CMK (cell line): ENCODE results near the gene CHST11.
"Not testable (repeated sequence)": the region's sequence is repeated elsewhere in the genome, so short reads cannot be mapped to it uniquely, and the experiment has no call there.

Experiments used
- DNase-seq: peaks from one replicate; pipeline ENCODE4 v3.0.0-alpha.2; 2010; ENCODE audit warnings: low read depth

The CHST11 gene

DNA sequence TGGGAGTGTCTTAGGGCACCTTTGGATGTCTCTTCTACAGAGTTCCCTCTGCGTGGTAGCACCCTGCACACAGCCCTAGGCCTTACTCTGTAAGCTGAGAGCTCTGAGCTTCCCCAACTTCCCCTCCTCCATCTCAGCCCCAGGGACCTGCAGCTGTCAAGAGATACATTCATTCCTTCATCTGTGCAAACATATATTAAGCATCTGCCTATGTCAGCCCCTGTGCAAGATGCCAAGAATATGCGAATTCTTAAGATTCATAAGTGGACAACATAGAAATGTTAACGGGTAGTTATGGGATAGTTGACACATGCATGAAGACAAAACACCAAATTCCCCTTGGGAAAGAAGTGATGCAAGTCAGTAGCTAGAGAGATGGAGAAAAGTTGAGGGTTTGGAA lies 310.5 kb downstream of the CHST11 start:
- DNase-seq: no peak

DNA sequence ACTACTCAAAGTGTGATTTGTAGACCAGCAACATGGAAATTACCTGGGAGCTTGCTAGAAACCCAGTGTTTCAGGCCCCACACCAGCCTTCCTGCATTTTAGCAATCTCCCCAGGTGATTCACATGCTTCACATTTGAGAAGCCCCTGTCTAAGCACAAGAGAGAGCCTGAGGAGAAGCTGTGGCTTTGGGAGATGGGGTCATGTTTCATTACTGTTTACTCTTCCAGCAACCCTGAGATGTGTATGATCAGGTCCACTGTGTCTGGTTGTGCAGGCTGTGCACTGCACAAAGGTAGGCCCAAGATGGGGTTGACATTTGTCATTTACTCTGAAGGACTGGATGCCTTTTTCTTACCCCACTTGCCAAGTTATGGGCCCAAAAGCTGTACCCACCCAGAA lies 311.3 kb downstream of the CHST11 start:
- DNase-seq: no peak

DNA sequence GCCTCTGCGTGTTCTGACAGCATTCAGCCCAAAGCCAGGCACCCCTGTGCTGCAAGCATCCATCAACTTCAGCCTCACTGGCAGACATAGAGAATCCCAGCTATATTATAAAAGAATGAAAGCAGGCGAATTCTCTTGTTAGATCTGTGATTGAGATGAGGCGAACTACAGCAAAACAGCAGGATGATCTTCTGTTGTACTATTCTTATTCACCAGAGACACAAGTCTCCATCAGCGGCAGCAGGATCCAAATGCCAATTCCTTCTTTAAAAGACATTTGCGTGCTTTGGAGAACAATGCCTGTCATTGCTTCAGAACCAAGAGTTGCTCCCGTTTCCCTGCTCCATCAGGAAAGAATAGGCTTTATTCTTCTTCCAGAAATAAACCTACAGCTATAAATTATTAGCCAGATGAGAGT lies 312.4 kb downstream of the CHST11 start:
- no peak for DNase-seq

DNA sequence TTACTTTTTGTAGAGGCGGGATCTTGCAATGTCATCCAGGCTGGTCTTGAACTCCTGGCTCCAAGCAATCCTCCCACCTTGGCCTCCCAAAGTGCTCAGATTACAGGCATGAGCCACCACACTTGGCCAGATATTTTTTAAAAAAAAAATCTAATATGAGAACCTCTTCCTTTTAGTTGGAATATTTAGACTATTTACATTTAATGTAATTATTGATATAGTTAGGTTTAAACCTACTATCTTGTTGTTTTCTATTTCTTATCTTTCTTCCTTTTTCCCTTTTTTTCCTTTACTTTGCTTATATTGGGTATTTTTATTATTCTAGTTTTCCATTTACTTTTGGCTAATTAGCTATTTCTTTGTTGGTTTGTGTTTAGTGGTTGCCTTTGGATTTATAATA lies 315.6 kb downstream of the CHST11 start:
- no peak for DNase-seq

DNA sequence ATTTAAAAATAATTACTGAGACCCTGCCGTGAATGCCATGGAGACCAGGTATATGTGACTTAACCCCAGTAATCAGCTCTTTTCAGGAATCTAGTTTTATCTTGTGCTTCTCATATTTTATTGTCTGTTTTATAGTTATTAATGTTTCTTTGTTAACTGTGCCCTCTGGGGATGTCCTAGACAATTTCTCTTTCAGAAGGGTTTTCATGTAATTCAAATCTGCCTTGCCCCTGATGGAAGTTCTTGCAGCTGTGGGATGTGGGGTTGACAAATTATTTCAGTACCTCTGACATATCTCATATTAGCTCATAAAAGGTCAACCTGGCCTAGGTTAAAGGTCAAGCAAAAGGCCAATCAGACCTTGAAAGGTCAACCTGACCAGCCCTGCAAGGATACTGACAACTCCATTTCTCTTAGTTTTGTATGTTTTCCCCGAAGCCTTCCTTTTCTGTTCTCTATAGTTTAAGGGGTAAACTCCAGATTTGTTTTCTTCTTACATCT lies 319.0 kb downstream of the CHST11 start:
- no peak for DNase-seq

DNA sequence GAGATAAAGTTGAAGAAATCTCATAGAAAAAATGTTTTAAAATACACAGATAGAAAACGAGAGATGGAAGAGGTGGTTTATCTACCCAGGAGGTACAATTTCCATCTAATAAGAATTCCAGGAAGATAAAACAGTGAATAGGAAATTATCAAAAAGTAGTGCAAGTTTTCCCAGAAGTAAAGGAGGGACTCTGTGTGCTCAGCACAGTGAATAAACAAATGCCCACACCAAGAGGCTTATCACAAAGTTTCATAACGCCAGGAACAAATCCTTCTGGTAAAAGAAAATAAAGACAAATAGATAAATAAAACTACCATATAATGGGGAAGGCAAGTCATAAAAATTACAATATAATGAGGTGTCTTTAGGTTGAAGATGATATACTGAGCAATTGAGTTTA lies 322.4 kb downstream of the CHST11 start:
- DNase-seq: no peak

DNA sequence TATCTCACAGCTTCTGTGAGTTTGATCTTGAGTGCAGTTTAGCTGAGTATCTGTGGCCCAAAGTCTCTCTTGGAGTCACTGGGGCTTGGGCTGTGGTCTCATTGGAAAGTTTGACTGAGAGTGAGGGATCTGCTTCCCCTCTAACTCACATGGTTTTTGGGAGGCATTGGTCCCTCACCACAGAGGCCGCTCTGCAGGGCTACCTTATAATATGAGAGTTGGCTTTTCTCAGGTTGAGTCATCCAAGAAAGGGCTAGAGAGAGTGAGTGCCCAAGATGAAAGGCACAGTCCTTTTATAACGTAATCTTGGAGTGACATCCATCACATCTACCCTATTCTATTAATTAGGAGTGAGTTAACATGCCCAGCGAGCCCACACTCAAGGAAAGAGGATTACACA lies 325.5 kb downstream of the CHST11 start:
- no peak for DNase-seq

DNA sequence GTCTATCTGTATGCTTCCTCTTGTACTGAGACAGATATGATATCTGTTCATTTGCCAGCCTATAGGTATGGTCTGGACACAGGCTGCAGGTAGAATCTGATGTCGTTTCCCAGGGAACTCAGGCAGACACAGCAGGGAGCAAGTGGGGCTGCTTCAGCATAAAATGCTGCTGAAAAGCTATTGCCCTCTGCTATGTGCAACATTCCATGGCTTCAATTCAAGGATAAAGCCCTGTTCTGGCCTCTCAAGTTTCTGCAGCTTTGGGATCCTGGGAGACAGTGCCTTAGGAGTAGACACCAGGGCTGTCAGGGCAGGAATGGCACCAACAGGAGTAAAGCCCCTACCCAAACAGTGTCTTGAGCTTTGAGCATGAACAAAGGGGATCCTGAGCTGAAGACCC lies 327.8 kb downstream of the CHST11 start:
- no peak for DNase-seq

DNA sequence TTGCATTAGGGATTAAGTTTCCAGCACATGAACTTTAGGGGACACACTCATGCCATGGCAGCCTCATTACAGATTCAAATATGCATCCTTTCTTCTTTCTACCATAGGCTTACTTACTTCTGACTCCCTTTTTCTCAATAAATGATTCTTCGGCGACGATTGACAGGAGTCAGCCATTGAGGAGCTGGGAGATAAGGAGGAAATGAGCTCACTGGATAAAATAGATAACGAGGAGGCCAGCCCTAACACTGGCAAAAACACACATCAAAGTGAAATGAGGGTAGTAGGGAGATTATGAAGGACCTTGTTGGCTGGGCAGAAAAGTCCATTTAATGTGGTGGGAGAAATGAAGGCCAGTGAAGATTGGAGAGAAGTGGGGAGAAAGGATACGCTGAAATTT lies 329.1 kb downstream of the CHST11 start:
- DNase-seq: no peak

DNA sequence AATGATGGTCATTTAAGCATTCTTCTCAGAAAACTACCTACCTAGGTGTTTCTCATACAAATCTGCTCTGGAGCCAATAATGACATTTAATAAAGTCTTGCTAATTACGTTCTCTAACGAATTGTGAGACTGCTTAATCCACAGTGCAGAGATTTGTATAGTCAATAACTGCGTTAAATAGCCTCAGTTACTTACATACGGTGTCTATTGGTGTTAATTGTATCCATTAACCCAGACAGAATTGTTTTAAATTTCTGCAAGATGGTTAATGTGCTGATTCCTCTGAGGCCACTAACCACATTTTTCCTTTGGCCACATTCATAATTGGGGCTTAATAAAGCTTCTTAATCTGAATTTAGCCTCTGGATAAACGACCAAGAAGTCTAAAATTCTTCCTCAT lies 329.6 kb downstream of the CHST11 start:
- DNase-seq: no peak

DNA sequence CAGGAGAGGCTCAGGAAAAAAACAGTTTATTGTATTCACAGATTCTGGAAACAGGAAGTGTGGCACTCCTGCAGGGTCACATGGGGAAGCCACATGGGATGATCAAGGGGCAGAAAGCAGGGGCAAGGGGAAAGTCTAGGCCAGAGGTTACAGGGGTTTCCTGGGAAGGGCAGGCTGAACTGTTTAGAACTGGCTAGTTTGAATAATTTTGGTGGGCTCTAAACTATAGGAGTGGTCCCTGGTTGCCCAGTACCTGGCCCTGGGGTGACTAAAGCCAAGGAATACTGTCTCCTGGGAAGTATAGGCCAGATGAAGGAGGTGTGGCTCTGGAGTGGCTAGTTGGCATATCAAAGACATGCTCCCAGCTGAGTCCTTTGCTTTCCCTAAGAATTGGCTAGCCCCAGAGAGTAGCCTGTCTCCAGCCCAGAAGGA lies 332.1 kb downstream of the CHST11 start:
- DNase-seq: no peak

DNA sequence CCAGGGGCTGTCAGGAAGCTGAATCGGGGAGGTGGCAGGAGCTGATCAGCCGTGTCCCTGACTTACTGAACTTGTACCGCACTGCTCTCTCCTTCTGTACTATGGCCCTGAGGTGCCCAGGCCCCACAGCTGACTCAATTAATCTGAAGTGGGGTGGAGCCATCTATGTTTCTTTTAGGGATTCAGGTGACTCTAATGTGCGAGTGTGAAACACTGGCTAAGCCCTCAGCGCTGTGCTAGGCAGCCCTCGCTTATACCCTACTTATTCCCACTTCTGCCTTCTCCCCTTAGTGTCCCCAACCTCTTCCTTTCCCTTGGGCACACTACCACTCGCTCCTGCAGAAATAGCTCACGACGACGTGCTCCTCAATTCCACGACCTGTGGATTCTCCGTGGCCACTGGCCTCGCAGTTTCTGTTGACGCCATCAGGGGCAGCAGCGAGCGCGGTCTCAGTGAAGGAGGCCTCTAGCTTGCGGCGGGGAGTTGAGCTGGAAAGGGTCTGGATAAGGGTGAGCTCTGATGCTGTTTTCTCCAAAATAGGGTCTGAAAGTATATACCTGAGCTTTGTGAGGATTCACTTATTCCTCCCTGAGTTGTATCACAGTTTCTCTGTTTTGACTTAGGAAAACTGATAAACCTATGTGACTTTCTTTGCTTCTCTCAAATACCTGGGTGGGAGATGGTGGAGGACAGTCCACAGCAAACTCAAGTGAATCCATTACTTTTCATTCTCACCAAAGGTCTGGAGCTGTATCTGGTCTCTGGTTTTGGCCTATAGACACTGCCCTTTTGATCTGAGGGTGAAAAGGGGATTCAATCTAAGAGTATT lies 333.8 kb downstream of the CHST11 start:
- no peak for DNase-seq

DNA sequence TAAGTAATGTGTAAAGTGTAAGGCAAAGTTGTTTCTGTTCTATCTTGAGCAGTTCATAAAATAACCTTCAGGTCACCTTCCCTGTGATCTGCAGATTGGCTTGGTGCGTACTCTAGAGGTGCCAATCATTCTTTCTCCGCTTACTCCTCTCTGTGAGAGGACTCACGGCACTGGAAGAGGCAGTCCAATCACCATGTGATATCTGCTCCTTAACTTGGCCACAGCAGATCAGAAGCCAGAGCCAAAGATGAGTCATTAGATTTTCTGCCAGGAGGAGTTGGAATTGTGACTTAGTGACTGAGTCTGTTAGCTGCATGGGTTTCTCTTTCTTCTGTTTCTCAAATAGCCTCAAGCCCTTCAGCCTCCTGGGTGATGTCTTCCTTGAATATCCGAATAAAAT lies 335.8 kb downstream of the CHST11 start:
- no peak for DNase-seq

DNA sequence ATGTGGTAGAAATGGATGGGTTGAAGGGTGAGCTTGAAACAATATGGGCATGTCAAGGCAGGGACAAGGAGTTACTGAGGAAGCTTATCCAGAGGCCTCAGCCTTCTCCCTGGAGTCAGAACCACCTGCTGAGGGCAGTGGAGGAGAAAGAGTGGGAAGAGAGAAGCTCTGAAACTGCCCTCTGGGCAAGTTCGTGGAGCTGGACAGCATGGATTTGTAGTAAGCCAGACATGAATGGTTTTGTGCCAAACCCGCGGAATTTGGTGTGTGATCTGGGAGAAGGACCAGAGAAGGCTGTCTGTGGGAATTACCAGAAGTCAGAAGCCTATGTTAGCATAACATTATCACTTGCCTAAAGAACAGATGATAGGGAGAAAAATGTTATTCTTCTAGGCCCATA lies 336.5 kb downstream of the CHST11 start:
- no peak for DNase-seq

DNA sequence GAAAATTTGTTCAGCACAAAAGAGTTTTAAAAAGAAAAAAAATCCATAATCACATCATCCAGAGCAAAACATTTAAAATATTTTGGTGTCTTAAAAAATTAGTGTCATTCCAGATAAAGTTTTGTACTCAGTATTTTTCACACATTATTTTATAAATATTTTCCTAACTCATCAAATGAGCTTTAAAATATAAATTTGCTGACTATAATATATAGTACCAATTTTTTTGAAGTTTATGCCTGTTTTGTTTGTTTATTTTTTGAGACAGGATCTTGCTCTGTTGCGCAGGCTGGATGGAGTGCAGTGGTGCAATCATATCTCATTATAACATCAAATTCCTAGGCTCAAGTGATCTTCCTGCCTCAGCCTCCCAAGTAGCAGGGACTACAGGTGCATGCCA lies 337.2 kb downstream of the CHST11 start:
- no peak for DNase-seq

DNA sequence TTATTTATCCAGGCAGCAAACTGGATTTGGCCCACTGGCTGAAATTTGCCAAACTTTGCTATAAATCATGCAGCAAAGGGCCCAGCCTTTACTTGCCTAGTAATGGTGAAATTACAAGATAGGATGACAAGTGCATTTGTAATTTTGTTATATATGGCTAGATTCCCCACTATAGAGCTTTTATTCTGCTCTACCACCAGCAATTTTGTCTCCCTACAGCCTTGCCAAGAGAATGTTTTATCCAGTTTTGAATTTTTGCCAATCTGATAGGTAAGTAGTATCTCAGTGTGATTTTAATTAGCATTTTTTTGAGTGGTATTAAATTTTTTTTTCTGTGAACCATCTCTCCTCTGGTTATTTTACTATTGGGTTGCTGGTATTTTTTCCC lies 339.7 kb downstream of the CHST11 start:
- DNase-seq: no peak

DNA sequence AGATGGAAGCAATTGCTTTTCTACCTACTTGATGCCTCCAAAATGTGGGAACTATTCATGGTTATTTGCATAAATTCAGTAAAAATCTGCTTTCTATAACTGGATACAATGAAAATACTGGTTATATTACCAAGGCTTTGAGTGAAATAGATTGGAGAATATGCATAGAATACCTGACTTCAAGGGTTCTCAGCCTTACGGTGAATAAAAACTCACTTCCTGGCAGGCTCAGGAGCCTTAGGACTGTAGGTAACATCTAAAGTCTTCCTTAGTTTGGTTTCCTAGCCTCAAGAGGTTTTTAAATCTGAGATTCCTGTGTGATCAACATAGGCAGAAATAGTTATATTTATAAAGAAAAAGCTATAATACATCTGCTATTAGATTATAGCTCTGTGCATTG lies 342.7 kb downstream of the CHST11 start:
- DNase-seq: no peak

DNA sequence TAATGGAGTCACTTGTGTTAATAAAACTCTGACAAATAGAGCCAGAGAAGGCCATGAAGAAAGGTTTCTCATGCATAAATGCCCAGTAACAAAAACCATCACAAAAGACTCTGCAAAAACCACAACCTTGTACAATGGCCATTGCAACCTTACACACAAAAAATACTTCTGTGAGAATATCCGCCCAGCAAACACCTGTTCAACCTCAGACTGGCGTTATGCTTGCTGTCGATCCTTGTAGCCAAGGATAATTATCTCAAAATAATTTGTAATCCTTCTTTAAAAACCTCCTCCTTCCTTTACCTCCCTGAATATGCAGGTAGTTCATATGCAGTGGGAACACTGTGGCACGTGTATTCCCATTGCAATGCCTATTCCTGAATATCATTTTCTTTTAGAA lies 344.3 kb downstream of the CHST11 start:
- no peak for DNase-seq

DNA sequence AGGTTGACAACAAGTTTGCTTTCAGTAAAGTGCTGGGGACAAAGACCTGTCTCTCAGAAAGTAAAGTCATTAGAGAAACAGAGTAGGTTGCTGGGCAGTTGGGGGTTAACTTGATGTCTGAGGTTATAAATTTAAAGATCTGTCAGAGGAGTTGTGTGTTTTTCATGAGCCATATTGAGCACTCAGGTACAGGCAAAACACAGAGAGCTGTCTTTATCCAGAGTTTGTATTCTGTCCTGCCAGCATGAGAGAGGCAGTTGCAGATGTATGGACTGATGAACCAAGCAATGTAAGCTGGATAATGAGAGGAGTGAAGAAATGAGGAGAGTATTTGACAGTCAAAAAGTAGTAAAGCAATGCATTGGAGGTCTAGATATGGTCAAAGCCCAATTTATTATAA lies 344.7 kb downstream of the CHST11 start:
- no peak for DNase-seq

DNA sequence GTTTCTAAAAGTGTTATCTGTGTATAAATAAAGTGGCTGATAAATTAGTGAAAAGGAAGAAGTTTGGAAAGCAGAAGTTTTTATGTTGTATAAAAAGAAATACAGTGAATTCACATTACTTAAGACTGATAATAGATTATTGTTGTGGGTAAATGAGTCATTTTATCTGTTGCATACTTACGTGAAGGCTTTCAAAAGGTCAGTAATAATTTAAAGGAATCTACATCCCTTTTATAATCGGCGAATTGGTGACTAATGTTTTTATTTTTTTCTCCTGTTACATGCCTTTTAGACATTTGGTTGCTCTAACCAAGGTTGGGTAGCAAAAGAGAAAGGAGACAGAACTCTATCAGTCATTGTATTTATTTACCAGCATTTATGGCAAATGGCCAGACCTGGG lies 345.5 kb downstream of the CHST11 start:
- DNase-seq: no peak

DNA sequence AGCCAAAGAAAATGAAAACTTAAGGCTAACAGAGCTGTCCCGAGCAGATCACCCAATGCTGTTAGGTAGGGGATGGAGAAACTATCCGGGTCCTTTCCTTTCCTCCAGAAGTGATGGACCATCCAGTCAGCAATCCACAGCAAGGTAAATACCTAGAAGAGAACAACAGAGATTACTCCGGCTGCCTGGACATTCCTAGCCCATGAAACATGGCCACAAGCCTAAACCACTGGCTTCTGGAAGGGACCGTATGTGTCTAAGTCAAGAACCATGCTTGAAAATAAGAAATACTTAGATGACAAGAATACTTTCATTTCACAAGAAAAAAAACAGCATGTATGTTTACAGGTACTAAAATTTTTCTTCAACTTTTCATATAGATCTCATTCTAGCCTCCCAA lies 348.4 kb downstream of the CHST11 start:
- no peak for DNase-seq

DNA sequence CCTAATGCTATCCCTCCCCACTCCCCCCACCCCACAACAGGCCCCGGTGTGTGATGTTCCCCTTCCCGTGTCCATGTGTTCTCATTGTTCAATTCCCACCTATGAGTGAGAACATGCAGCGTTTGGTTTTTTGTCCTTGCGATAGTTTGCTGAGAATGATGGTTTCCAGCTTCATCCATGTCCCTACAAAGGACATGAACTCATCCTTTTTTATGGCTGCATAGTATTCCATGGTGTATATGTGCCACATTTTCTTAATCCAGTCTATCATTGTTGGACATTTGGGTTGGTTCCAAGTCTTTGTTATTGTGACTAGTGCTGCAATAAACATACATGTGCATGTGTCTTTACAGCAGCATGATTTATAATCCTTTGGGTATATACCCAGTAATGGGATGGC lies 349.4 kb downstream of the CHST11 start:
- DNase-seq: not testable (repeated sequence)

DNA sequence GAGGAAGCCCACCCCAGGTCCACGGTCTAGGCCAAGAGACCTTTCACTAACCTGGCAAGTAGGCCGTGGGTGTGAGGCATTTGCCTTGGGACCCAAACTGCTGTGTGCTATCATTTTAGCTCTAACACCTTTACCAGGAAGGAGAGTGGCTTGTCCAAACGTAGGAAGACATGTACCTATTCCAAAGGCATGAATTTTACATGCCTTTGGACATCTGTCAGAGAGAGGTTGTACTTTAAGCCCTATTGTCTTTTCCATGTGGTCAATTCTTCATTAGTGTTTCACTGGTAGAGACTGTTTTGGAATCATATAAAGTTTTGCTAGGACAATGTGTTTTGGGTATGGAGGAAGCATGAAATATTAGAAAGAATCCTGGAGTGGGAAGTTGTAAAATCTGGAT lies 352.5 kb downstream of the CHST11 start:
- no peak for DNase-seq

DNA sequence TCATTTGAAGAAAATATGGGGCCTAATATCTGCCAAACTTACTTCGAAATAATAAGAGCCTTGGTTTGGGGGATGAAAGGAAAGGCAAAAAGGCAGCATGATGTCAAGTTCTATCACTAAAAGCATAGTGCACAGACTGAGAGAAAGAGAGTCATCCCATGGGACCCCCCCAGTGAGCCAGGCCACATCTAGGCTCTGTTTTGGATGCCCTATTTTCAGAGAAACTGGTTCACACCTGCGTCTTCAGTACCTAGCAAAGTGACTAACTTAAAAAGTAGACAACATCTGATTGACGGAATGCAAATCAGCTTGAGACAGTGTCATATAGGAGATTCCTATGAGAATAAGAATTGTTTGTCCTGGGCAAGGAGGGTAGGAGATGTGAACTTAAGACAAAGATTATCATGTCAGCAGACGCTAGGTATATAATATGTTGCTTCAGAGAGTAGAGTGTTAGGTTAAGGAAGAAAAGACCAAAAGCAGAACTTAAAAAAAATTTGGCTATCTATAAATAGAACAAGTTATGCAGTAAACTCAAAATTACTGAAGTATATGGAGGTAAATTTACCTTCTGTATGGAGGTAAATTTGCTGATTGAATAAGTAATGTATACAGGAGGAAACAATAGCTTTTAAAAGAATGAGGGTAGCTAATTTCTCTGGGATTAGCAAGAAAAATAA lies 353.1 kb downstream of the CHST11 start:
- no peak for DNase-seq
